K562 (cell line): Measurements from ENCODE around the gene ATP6V1F. TPM values are rescaled to one million over a fixed set of nuclear protein-coding genes. Genes with fewer than 3 reads are reported as not detected.

Experiments
- CHD7 ChIP-seq: fragments of 200-600 bp; sonication (generic); IDR thresholded peaks from one replicate; pipeline ENCODE4 v1.6.1; 2012; ENCODE audit warnings: mild to moderate bottlenecking, low read depth, low read length, inconsistent platforms
- CTCFL ChIP-seq: IDR thresholded peaks from 2 replicates; pipeline ENCODE4 v1.6.1; 2011; ENCODE audit warnings: borderline replicate concordance, low read depth, mild to moderate bottlenecking, moderate library complexity, low read length; ENCODE audit not compliant: insufficient read depth, poor library complexity, severe bottlenecking
- DMBX1 ChIP-seq: fragments of 250-450 bp; sonication (Bioruptor Pico); IDR thresholded peaks from 2 replicates; pipeline ENCODE4 v1.8.0; 2022; ENCODE audit warnings: inconsistent platforms, mild to moderate bottlenecking, moderate library complexity, borderline replicate concordance
- KAT2B ChIP-seq: IDR thresholded peaks from one replicate; pipeline ENCODE4 v1.6.1; 2012; ENCODE audit warnings: low read depth, mild to moderate bottlenecking, control low read depth, inconsistent platforms, low read length, moderate library complexity
- SMARCB1 ChIP-seq: IDR thresholded peaks from 2 replicates; pipeline ENCODE4 v1.6.1; 2011; ENCODE audit warnings: improper control_type of control experiment, low read depth; ENCODE audit not compliant: insufficient read length
- TAF15 ChIP-seq: fragments of 200-400 bp; formaldehyde crosslinking; IDR thresholded peaks from 2 replicates; pipeline ENCODE4 v1.6.1; 2017; ENCODE audit warnings: mild to moderate bottlenecking, low read depth, low read length, moderate library complexity
- TRIM25 ChIP-seq: fragments of 450-650 bp; IDR thresholded peaks from 2 replicates; pipeline ENCODE4 v1.7.0; 2016; ENCODE audit warnings: borderline replicate concordance
- ZNF274 ChIP-seq: IDR thresholded peaks from 2 replicates; pipeline ENCODE4 v1.6.1; 2011; ENCODE audit warnings: low read depth, mild to moderate bottlenecking, low read length, moderate library complexity, borderline replicate concordance
- ZNF431 ChIP-seq: sonication (generic); formaldehyde crosslinking; IDR thresholded peaks from 2 replicates; pipeline ENCODE4 v1.8.0; 2022; ENCODE audit warnings: mild to moderate bottlenecking, missing genetic modification reagents
- polyA plus RNA-seq, 8 experiments: library from polyadenylated mRNA; depleted of rRNA in 4 of 8; stranded (reverse) in 5 of 8; unstranded in 3 of 8; fragments of >200 nt; fragmentation: Nextera tagmentation in 2 of 8; fragmentation: Illumina TruSeq in 1 of 8; extraction: Ambion mirVana in 2 of 8; extraction: Trizol in 1 of 8; gene quantifications; 2 replicates each; pipeline versions ENCODE4 v1.2.1 to v1.2.3, GENCODE V29; 2011 to 2014; ENCODE audit warnings: inconsistent platforms in 1 of 8, missing spikeins in 1 of 8
- total RNA-seq, 7 experiments: library from RNA; depleted of rRNA in 6 of 7; stranded (reverse); fragments of >200 nt in 6 of 7; fragmentation: Illumina TruSeq in 2 of 7; extraction: Trizol in 2 of 7; gene quantifications; 2 replicates each; pipeline versions ENCODE4 v1.2.1 to v1.2.3, GENCODE V29; 2011 to 2021; ENCODE audit warnings: low replicate concordance in 1 of 7

The ATP6V1F gene
- total and polyA plus RNA-seq, 9 of the 15 experiments (the other 6 are each of a cell fraction or from before 2014, with no cell fraction given) = 206 to 1,123 (median 542) TPM

- TF ChIP-seq CHD7 = no peak
- no peak for TF ChIP-seq ZNF431 (CRISPR knock-in tag)
- TF ChIP-seq TRIM25 = no peak
- no peak for TF ChIP-seq SMARCB1
- no peak for TF ChIP-seq DMBX1
- TF ChIP-seq CTCFL = no peak
- no peak for TF ChIP-seq TAF15
- no peak for TF ChIP-seq ZNF274
- TF ChIP-seq KAT2B = no peak
Measured at GRCh38 chr7:128902761-128903585, 40.3 kb downstream of the ATP6V1F start (continued).
